HCT116 (cell line): ENCODE measurements around the gene GRIK1. TPM values are rescaled to one million over a fixed set of nuclear protein-coding genes. Genes with fewer than 3 reads are reported as not detected.

Experiments
- ATAC-seq: fragments of 200-7000 bp; cut with Tn5 transposase; 2 replicates; pipeline ENCODE4 v1.9.1; 2020; ENCODE audit warnings: mild to moderate bottlenecking, moderate library complexity
- BruUV-seq: library from RNA; stranded (reverse); fragments of 400-500 nt; replicated peaks from 2 replicates; lab custom pipeline; 2021; lab: Mats Ljungman, UMichigan
- CTCF ChIA-PET: fragments of 300-600 bp; sonication (Branson Sonifier 250); formaldehyde crosslinking; loops from one replicate; lab custom pipeline; 2021; ENCODE audit warnings: antibody characterized with exemption; lab: Charles Lee
- POLR2A ChIA-PET: fragments of 300-600, 350-600 bp; sonication (Branson Sonifier 250); formaldehyde crosslinking; loops from one replicate; lab custom pipeline; 2021; ENCODE audit warnings: antibody characterized with exemption; lab: Charles Lee
- RAD21 ChIA-PET, 2 experiments: fragments of 300-600 bp; sonication (Branson Sonifier 250); formaldehyde crosslinking; loops; one replicate each; lab custom pipeline; 2023; ENCODE audit warnings: low total read pairs in 2 of 2; ENCODE audit not compliant: uncharacterized antibody in 2 of 2, unreplicated experiment in 2 of 2, low non-redundant PET in 1 of 2; lab: Charles Lee
- DNase-seq: peaks from one replicate; pipeline ENCODE4 v3.0.0-alpha.2; 2010; ENCODE audit warnings: low read depth, low spot score
- H2AFZ ChIP-seq: fragments of 200-600 bp; shearing (Covaris generic), sonication (generic); 2 replicates; pipeline ENCODE4 v1.6.1; 2017; ENCODE audit warnings: low read depth, mixed run types, mixed read lengths, antibody characterized with exemption, low read length; ENCODE audit not compliant: poor library complexity, severe bottlenecking
- H3K27ac ChIP-seq: 2 replicates; pipeline ENCODE4 v1.5.1; 2012; ENCODE audit warnings: low read depth, low read length
- H3K27me3 ChIP-seq: fragments of 200-600 bp; sonication (generic); 2 replicates; pipeline ENCODE4 v1.6.1; 2016; ENCODE audit warnings: mixed run types, low read length, mixed read lengths; ENCODE audit not compliant: insufficient read depth
- H3K36me3 ChIP-seq, 2 experiments: fragments of 200-500 bp in 1 of 2; fragments of 200-600 bp in 1 of 2; sonication (Bioruptor generic) in 1 of 2; sonication (generic) in 1 of 2; 2 replicates each; pipeline versions ENCODE4 v1.5.1 to v1.6.1; 2014 to 2016; ENCODE audit warnings: low read length in 2 of 2, inconsistent platforms in 1 of 2, mixed read lengths in 1 of 2, mixed run types in 1 of 2; ENCODE audit not compliant: insufficient read depth in 2 of 2, control insufficient read depth in 1 of 2
- H3K4me1 ChIP-seq, 2 experiments: fragments of 200-600 bp in 1 of 2; sonication (generic) in 1 of 2; 2 replicates each; pipeline versions ENCODE4 v1.5.1 to v1.6.1; 2012 to 2017; ENCODE audit warnings: low read length in 2 of 2, inconsistent platforms in 1 of 2, mild to moderate bottlenecking in 1 of 2, mixed read lengths in 1 of 2, mixed run types in 1 of 2, moderate library complexity in 1 of 2; ENCODE audit not compliant: insufficient read depth in 2 of 2, control insufficient read depth in 1 of 2
- H3K4me2 ChIP-seq: fragments of 200-600 bp; sonication (generic); 2 replicates; pipeline ENCODE4 v1.6.1; 2017; ENCODE audit warnings: mixed run types, low read length, mixed read lengths
- H3K4me3 ChIP-seq, 2 experiments: fragments of 200-600 bp in 1 of 2; sonication (generic) in 1 of 2; replicated peaks in 1 of 2; 2 replicates each; pipeline ENCODE4 v1.5.1; 2011 to 2016; ENCODE audit warnings: low read length in 2 of 2, control low read depth in 1 of 2, low read depth in 1 of 2, mild to moderate bottlenecking in 1 of 2, mixed read lengths in 1 of 2, mixed run types in 1 of 2
- H3K79me2 ChIP-seq: fragments of 200-600 bp; sonication (generic); 2 replicates; pipeline ENCODE4 v1.6.1; 2017; ENCODE audit warnings: mild to moderate bottlenecking, mixed run types, low read length, moderate library complexity, mixed read lengths; ENCODE audit not compliant: insufficient read depth
- H3K9ac ChIP-seq: fragments of 200-600 bp; sonication (generic); 2 replicates; pipeline ENCODE4 v1.6.1; 2016; ENCODE audit warnings: low read length, mixed read lengths
- H3K9me2 ChIP-seq: fragments of 200-600 bp; sonication (generic), shearing (Covaris generic); 2 replicates; pipeline ENCODE4 v1.6.1; 2017; ENCODE audit warnings: mixed run types, mild to moderate bottlenecking, moderate library complexity; ENCODE audit not compliant: insufficient read depth
- H3K9me3 ChIP-seq, 2 experiments: fragments of 200-500 bp in 1 of 2; fragments of 200-600 bp in 1 of 2; sonication (Bioruptor generic) in 1 of 2; sonication (generic) in 1 of 2; 2 replicates each; pipeline ENCODE4 v1.6.1; 2014 to 2017; ENCODE audit warnings: low read length in 2 of 2, mixed read lengths in 2 of 2, inconsistent platforms in 1 of 2, low read depth in 1 of 2, mild to moderate bottlenecking in 1 of 2, mixed run types in 1 of 2, moderate library complexity in 1 of 2; ENCODE audit not compliant: control insufficient read depth in 1 of 2, insufficient read depth in 1 of 2
- H4K20me1 ChIP-seq: fragments of 200-600 bp; sonication (generic), shearing (Covaris generic); 2 replicates; pipeline ENCODE4 v1.6.1; 2017; ENCODE audit warnings: mixed run types, mild to moderate bottlenecking, moderate library complexity; ENCODE audit not compliant: insufficient read depth
- ATF3 ChIP-seq: IDR thresholded peaks from 2 replicates; pipeline ENCODE4 v1.6.1; 2012
- CBX3 ChIP-seq: IDR thresholded peaks from 2 replicates; pipeline ENCODE4 v1.6.1; 2012; ENCODE audit warnings: low read depth
- CEBPB ChIP-seq: IDR thresholded peaks from 2 replicates; pipeline ENCODE4 v1.6.1; 2012; ENCODE audit warnings: low read depth
- ELF1 ChIP-seq: IDR thresholded peaks from 2 replicates; pipeline ENCODE4 v1.6.1; 2012; ENCODE audit warnings: low read depth, borderline replicate concordance
- EZH2 ChIP-seq: fragments of 200-600 bp; sonication (generic); IDR thresholded peaks from 2 replicates; pipeline ENCODE4 v1.6.1; 2017; ENCODE audit warnings: antibody characterized with exemption, mixed run types
- EZH2phosphoT487 ChIP-seq: fragments of 200-600 bp; IDR thresholded peaks from 2 replicates; pipeline ENCODE4 v1.6.1; 2018; ENCODE audit warnings: antibody characterized with exemption, borderline replicate concordance
- POLR2A ChIP-seq: IDR thresholded peaks from 2 replicates; pipeline ENCODE4 v1.7.0; 2011; ENCODE audit warnings: borderline replicate concordance; ENCODE audit not compliant: insufficient read depth, insufficient read length; ENCODE audit errors: extremely low read depth
- REST ChIP-seq: IDR thresholded peaks from 2 replicates; pipeline ENCODE4 v1.6.1; 2012; ENCODE audit warnings: low read depth
- SIN3A ChIP-seq: IDR thresholded peaks from 2 replicates; pipeline ENCODE4 v1.6.1; 2012; ENCODE audit warnings: low read depth
- TCF7L2 ChIP-seq: IDR thresholded peaks from 2 replicates; pipeline ENCODE4 v1.7.0; 2011; ENCODE audit warnings: borderline replicate concordance, inconsistent platforms; ENCODE audit not compliant: insufficient read depth, insufficient read length; ENCODE audit errors: extremely low read depth
- YY1 ChIP-seq: IDR thresholded peaks from 2 replicates; pipeline ENCODE4 v1.6.1; 2011; ENCODE audit warnings: low read length, low read depth, moderate library complexity, mild to moderate bottlenecking; ENCODE audit not compliant: insufficient replicate concordance; ENCODE audit errors: extremely low read depth
- ZFX ChIP-seq: fragments of 450-650 bp; IDR thresholded peaks from 2 replicates; pipeline ENCODE4 v1.6.1; 2017
- ZNF274 ChIP-seq: fragments of 200-500 bp; sonication (Bioruptor generic); IDR thresholded peaks from 2 replicates; pipeline ENCODE4 v1.6.1; 2014; ENCODE audit warnings: mild to moderate bottlenecking, low read depth, low read length, inconsistent platforms
- intact Hi-C: fragments of 100-400 bp; cut with micrococcal nuclease; formaldehyde crosslinking; loops from 2 replicates; pipeline ENCODE4 v1.10.0; 2022
- total RNA-seq: library from RNA; stranded (reverse); gene quantifications from one replicate; pipeline ENCODE4 v1.2.1, GENCODE V29; 2021; ENCODE audit not compliant: unreplicated experiment
- TF ChIP-seq, protein P1 (sequence below): IDR thresholded peaks from 2 replicates; pipeline ENCODE4 v1.6.1; 2012

GRIK1 gene
- total RNA-seq, 1 experiment from 2014 or later: not detected

GRCh38 chr21:29506947-29507346 is 432.8 kb downstream of the GRIK1 start (continued):
- TF ChIP-seq YY1 (no peak), ZNF274 (no peak), ZFX (no peak), CBX3 (no peak), REST (no peak), EZH2 (no peak)
- TF ChIP-seq, protein P1, sequence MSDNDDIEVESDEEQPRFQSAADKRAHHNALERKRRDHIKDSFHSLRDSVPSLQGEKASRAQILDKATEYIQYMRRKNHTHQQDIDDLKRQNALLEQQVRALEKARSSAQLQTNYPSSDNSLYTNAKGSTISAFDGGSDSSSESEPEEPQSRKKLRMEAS: no peak

- Histone ChIP-seq H2AFZ (no peak overlapping the region), H3K4me2 (no peak overlapping the region), H3K9me2 (no peaks in the 10 kb centered on the region), H3K9me3 (no peaks in the 10 kb centered on the region), H3K27ac (no peak overlapping the region), H3K79me2 (no peaks in the 10 kb centered on the region), H3K4me1 (no peaks in the 10 kb centered on the region), H3K4me3 (no peak overlapping the region), H3K27me3 (no peaks in the 10 kb centered on the region), H4K20me1 (no peaks in the 10 kb centered on the region), H3K36me3 (no peaks in the 10 kb centered on the region), H3K9ac (no peak overlapping the region)
- CTCF ChIA-PET: no interaction called here
- intact Hi-C loops: no loop called here
- POLR2A ChIA-PET: no interaction called here
- no peak for TF ChIP-seq ZFX
- no peak for TF ChIP-seq POLR2A
- TF ChIP-seq ATF3: no peak
- TF ChIP-seq CEBPB: no peak
- no peak for TF ChIP-seq ELF1
- TF ChIP-seq REST: no peak
- TF ChIP-seq EZH2: no peak
- TF ChIP-seq SIN3A: no peak
- TF ChIP-seq, protein P1: no peak
- TF ChIP-seq TCF7L2: no peak
- no peak for TF ChIP-seq EZH2phosphoT487
- ATAC-seq: no peak
- DNase-seq: no peak
- RAD21 ChIA-PET: no interaction called here
- no TSS peak for BruUV-seq
Measured at GRCh38 chr21:29506214-29506613, 433.6 kb downstream of the GRIK1 start.
